22Rv1 (cell line): ENCODE measurements around the gene NINL.

Experiments
- ZFX ChIP-seq: fragments of 450-650 bp; IDR thresholded peaks from 2 replicates; pipeline ENCODE4 v1.6.1; 2017; ENCODE audit warnings: antibody characterized with exemption, borderline replicate concordance
- TF ChIP-seq, protein P1 (sequence below): fragments of 450-650 bp; IDR thresholded peaks from 2 replicates; pipeline ENCODE4 v1.5.1; 2017; ENCODE audit warnings: mild to moderate bottlenecking

DNA sequence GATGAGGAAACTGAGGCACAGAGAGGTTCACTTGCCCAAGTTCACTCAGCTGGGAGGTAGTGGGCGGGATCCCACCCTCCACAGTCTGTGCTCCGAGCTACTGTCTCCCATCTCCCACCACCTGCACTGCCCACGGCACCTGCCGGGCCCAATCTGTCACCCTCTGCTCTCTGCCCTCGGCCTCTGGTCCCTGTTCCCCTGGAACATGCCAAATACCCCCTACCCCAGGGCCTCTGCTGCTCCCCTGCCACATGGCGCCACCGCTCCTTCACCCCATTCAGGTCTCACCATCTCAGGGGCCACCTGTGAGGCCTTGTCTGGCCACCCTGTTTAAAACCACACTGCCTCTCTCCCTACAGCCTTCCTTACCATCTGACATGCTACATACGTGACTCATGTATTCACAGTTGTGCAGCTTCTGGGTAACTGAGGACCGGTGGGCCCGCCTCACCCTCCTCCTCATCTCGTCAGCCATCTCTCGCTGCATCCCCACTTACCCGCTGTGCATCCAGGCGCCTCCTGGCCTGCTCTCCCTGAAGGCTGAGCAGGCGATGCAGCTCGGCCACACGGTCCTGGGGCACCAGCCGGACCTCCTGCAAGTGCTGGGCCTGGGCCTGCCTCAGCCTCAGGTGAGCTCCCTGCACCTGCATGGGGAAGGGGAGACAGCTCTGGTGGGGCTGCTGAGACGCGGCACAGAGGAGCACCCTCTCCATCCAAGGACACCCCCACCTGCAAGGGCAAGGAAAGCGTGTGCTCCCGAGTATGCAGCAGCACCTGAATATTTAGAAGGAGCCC, 127.2 kb downstream of the NINL start:
- TF ChIP-seq, protein P1, sequence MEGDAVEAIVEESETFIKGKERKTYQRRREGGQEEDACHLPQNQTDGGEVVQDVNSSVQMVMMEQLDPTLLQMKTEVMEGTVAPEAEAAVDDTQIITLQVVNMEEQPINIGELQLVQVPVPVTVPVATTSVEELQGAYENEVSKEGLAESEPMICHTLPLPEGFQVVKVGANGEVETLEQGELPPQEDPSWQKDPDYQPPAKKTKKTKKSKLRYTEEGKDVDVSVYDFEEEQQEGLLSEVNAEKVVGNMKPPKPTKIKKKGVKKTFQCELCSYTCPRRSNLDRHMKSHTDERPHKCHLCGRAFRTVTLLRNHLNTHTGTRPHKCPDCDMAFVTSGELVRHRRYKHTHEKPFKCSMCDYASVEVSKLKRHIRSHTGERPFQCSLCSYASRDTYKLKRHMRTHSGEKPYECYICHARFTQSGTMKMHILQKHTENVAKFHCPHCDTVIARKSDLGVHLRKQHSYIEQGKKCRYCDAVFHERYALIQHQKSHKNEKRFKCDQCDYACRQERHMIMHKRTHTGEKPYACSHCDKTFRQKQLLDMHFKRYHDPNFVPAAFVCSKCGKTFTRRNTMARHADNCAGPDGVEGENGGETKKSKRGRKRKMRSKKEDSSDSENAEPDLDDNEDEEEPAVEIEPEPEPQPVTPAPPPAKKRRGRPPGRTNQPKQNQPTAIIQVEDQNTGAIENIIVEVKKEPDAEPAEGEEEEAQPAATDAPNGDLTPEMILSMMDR, result no peak
- no peak for TF ChIP-seq ZFX
